ENCODE results near the gene CPT1A. TPM values are rescaled to one million over a fixed set of nuclear protein-coding genes. Genes with fewer than 3 reads are reported as not detected.

The CPT1A gene
- total RNA-seq, 1 experiment from 2014 or later: 31.8 TPM

GRCh38 chr11:68882391-68882790 is 40.7 kb upstream of the CPT1A start:
- POLR2A ChIA-PET: interaction anchor here (1.4 kb wide), 1 partner anchor 21 kb away, joined by 5 read pairs; the partner anchor contains the start of genes IGHMBP2 and MRPL21
- intact Hi-C loops (cut with micrococcal nuclease): no loop called here
- TF ChIP-seq, protein P1, sequence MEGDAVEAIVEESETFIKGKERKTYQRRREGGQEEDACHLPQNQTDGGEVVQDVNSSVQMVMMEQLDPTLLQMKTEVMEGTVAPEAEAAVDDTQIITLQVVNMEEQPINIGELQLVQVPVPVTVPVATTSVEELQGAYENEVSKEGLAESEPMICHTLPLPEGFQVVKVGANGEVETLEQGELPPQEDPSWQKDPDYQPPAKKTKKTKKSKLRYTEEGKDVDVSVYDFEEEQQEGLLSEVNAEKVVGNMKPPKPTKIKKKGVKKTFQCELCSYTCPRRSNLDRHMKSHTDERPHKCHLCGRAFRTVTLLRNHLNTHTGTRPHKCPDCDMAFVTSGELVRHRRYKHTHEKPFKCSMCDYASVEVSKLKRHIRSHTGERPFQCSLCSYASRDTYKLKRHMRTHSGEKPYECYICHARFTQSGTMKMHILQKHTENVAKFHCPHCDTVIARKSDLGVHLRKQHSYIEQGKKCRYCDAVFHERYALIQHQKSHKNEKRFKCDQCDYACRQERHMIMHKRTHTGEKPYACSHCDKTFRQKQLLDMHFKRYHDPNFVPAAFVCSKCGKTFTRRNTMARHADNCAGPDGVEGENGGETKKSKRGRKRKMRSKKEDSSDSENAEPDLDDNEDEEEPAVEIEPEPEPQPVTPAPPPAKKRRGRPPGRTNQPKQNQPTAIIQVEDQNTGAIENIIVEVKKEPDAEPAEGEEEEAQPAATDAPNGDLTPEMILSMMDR (IDR thresholded peaks at IDR 0.05; ENCODE audit: unreplicated experiment): no peak
- BruUV-seq (replicated peaks): no TSS peak
- no peak overlapping the region for H3K4me3 Mint-ChIP-seq (ENCODE audit: unreplicated experiment)
- H3K36me3 Mint-ChIP-seq (ENCODE audit: insufficient read depth, unreplicated experiment): no peaks in the 10 kb centered on the region
- CTCF ChIA-PET: no interaction called here
- no peak overlapping the region for H3K27ac Mint-ChIP-seq (ENCODE audit: low read depth, unreplicated experiment)
- H3K27me3 Mint-ChIP-seq (ENCODE audit: insufficient read depth, unreplicated experiment): no peaks in the 10 kb centered on the region
- H3K4me1 Mint-ChIP-seq (ENCODE audit: insufficient read depth, unreplicated experiment): no peaks in the 10 kb centered on the region
- no peaks in the 10 kb centered on the region for H3K9me3 Mint-ChIP-seq (ENCODE audit: unreplicated experiment)
- no peak for DNase-seq (ENCODE audit: unreplicated experiment)

- Mint-ChIP-seq H3K27ac (ENCODE audit: low read depth, unreplicated experiment) (no peak overlapping the region), H3K36me3 (ENCODE audit: insufficient read depth, unreplicated experiment) (no peaks in the 10 kb centered on the region), H3K4me3 (ENCODE audit: unreplicated experiment) (no peak overlapping the region), H3K4me1 (ENCODE audit: insufficient read depth, unreplicated experiment) (no peaks in the 10 kb centered on the region), H3K27me3 (ENCODE audit: insufficient read depth, unreplicated experiment) (no peaks in the 10 kb centered on the region), H3K9me3 (ENCODE audit: unreplicated experiment) (no peaks in the 10 kb centered on the region)
- intact Hi-C loops (cut with micrococcal nuclease): no loop called here
- TF ChIP-seq, protein P1 (IDR thresholded peaks at IDR 0.05; ENCODE audit: unreplicated experiment): no peak
- no TSS peak for BruUV-seq (replicated peaks)
- DNase-seq (ENCODE audit: unreplicated experiment): no peak
- ChIA-PET POLR2A (interaction anchor here (0.9 to 1.4 kb wide), 2 partner anchors 20 to 22 kb away, joined by 3 to 5 read pairs; partner anchors contain the start of genes IGHMBP2 and MRPL21), CTCF (no interaction called here)
Measured at GRCh38 chr11:68881320-68881719, 39.6 kb upstream of the CPT1A start.

DNA sequence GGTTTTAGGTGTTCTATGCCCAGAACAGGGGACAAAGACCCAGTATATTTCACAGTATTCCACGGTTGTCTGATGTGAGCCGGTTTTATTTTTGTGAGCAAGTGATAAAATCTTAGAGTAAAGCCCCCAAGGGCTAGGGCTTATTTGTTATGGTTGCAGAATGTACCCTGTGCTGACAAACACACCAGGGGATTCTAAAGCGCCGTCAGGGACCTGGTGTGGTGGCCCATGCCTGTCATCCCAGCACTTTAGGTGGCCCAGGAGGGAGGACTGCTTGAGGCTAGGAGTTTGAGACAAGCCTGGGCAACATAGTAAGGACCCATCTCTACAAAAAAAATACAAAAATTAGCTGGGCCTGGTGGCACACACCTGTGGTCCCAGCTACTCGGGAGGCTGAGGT is 39.1 kb upstream of the CPT1A start:
- TF ChIP-seq, protein P1 (IDR thresholded peaks at IDR 0.05; ENCODE audit: unreplicated experiment): no peak
- H3K9me3 Mint-ChIP-seq (ENCODE audit: unreplicated experiment): no peaks in the 10 kb centered on the region
- no peaks in the 10 kb centered on the region for H3K36me3 Mint-ChIP-seq (ENCODE audit: insufficient read depth, unreplicated experiment)
- no TSS peak for BruUV-seq (replicated peaks)
- no peak overlapping the region for H3K27ac Mint-ChIP-seq (ENCODE audit: low read depth, unreplicated experiment)
- intact Hi-C loops (cut with micrococcal nuclease): no loop called here
- H3K27me3 Mint-ChIP-seq (ENCODE audit: insufficient read depth, unreplicated experiment): no peaks in the 10 kb centered on the region
- H3K4me3 Mint-ChIP-seq (ENCODE audit: unreplicated experiment): no peak overlapping the region
- DNase-seq (ENCODE audit: unreplicated experiment): no peak
- ChIA-PET POLR2A (interaction anchor here (0.9 kb wide), 1 partner anchor 20 kb away, joined by 3 read pairs; no protein-coding TSS in a partner anchor), CTCF (interaction anchor here (0.8 kb wide), 1 partner anchor 36 kb away, joined by 3 read pairs; no protein-coding TSS in a partner anchor)
- H3K4me1 Mint-ChIP-seq (ENCODE audit: insufficient read depth, unreplicated experiment): no peaks in the 10 kb centered on the region

GRCh38 chr11:68878022-68878421 is 36.3 kb upstream of the CPT1A start:
- H3K27me3 Mint-ChIP-seq (ENCODE audit: insufficient read depth, unreplicated experiment): no peaks in the 10 kb centered on the region
- no peak overlapping the region for H3K4me3 Mint-ChIP-seq (ENCODE audit: unreplicated experiment)
- H3K9me3 Mint-ChIP-seq (ENCODE audit: unreplicated experiment): no peaks in the 10 kb centered on the region
- CTCF ChIA-PET: no interaction called here
- BruUV-seq (replicated peaks): no TSS peak
- intact Hi-C loops (cut with micrococcal nuclease): no loop called here
- no peaks in the 10 kb centered on the region for H3K36me3 Mint-ChIP-seq (ENCODE audit: insufficient read depth, unreplicated experiment)
- no peaks in the 10 kb centered on the region for H3K4me1 Mint-ChIP-seq (ENCODE audit: insufficient read depth, unreplicated experiment)
- POLR2A ChIA-PET: interaction anchor here (0.7 kb wide), 1 partner anchor 1374 kb away, joined by 3 read pairs; no protein-coding TSS in a partner anchor
- peak; percentile 21 for DNase-seq (ENCODE audit: unreplicated experiment)
- TF ChIP-seq, protein P1 (IDR thresholded peaks at IDR 0.05; ENCODE audit: unreplicated experiment): no peak
- no peak overlapping the region for H3K27ac Mint-ChIP-seq (ENCODE audit: low read depth, unreplicated experiment)

All from MCF 10A (cell line).